HG03097 (cell line): ENCODE measurements around the gene TIMM23.
A peak's percentile ranks its signal among the peaks of the same experiment; 100 is the strongest.
"Not testable (repeated sequence)": the region's sequence is repeated elsewhere in the genome, so short reads cannot be mapped to it uniquely, and the experiment has no call there.

Source experiments
- ATAC-seq: cut with Tn5 transposase; IDR thresholded peaks from one replicate; pipeline ENCODE4 v1.9.1; 2021; ENCODE audit not compliant: unreplicated experiment, low FRiP score

The TIMM23 gene

GRCh38 chr10:45972106-45972812 lies at the start of gene TIMM23:
TSS of gene TIMM23 (plus strand) at chr10:45972489. CDS start at chr10:45972625, 136 bp downstream.
- ATAC-seq: peak; percentile 57

GRCh38 chr10:45926790-45927189 lies 45.5 kb upstream of the TIMM23 start:
- not testable (repeated sequence) for ATAC-seq

- ATAC-seq: not testable (repeated sequence)
Measured at GRCh38 chr10:45931305-45931704, 41.0 kb upstream of the TIMM23 start.

- ATAC-seq: not testable (repeated sequence)
Measured at GRCh38 chr10:45934788-45935187, 37.5 kb upstream of the TIMM23 start.

GRCh38 chr10:45939176-45939697 lies 33.1 kb upstream of the TIMM23 start:
- not testable (repeated sequence) for ATAC-seq

GRCh38 chr10:45941196-45941595 lies 31.1 kb upstream of the TIMM23 start:
- not testable (repeated sequence) for ATAC-seq

- ATAC-seq: not testable (repeated sequence)
Measured at GRCh38 chr10:45945476-45945875, 26.8 kb upstream of the TIMM23 start.

GRCh38 chr10:45947363-45947762 lies 24.9 kb upstream of the TIMM23 start:
- ATAC-seq: not testable (repeated sequence)

- not testable (repeated sequence) for ATAC-seq
Measured at GRCh38 chr10:45948801-45949200, 23.5 kb upstream of the TIMM23 start.

GRCh38 chr10:45954367-45954766 lies 17.9 kb upstream of the TIMM23 start:
- ATAC-seq: not testable (repeated sequence)

GRCh38 chr10:45956634-45957033 lies 15.7 kb upstream of the TIMM23 start:
- not testable (repeated sequence) for ATAC-seq

- not testable (repeated sequence) for ATAC-seq
Measured at GRCh38 chr10:45957928-45958327, 14.4 kb upstream of the TIMM23 start.

GRCh38 chr10:45962686-45963452 lies 9.4 kb upstream of the TIMM23 start:
- not testable (repeated sequence) for ATAC-seq

GRCh38 chr10:45971019-45971418 lies 1.3 kb upstream of the TIMM23 start:
- ATAC-seq: not testable (repeated sequence)

- peak; percentile 26 for ATAC-seq
Measured at GRCh38 chr10:45971742-45972105, 565 bp upstream of the TIMM23 start.

GRCh38 chr10:45972813-45973169 lies 502 bp downstream of the TIMM23 start:
- ATAC-seq: not testable (repeated sequence)

GRCh38 chr10:45974041-45974440 lies 1.8 kb downstream of the TIMM23 start:
- ATAC-seq: not testable (repeated sequence)

GRCh38 chr10:45978554-45978953 lies 6.3 kb downstream of the TIMM23 start:
- ATAC-seq: not testable (repeated sequence)

GRCh38 chr10:45981367-45981766 lies 9.1 kb downstream of the TIMM23 start:
- ATAC-seq: not testable (repeated sequence)

- ATAC-seq: not testable (repeated sequence)
Measured at GRCh38 chr10:45983538-45984186, 11.4 kb downstream of the TIMM23 start.

- ATAC-seq: not testable (repeated sequence)
Measured at GRCh38 chr10:45984473-45984872, 12.2 kb downstream of the TIMM23 start.
